ENCODE results near the gene AUP1. TPM values are rescaled to one million over a fixed set of nuclear protein-coding genes. Genes with fewer than 3 reads are reported as not detected.

Gene AUP1
- total RNA-seq, 4 donors from 2014 or later, result 111 to 207 (median 135) TPM

Other genes with a start within 250 kb of the AUP1 start
- gene SLC4A5, start 186.3 kb downstream of the AUP1 start, total RNA-seq, result 10 to 100 TPM in 1 of 4 donors, 1 to 10 TPM in 3; 4.2 to 22.9 (median 9.5) TPM
- gene DCTN1, start 149.4 kb downstream of the AUP1 start, total RNA-seq, result 100 to 1,000 TPM; 122 to 157 (median 140) TPM
- gene C2orf81, start 108.1 kb downstream of the AUP1 start, total RNA-seq, result 10 to 100 TPM in 1 of 4 donors, 1 to 10 TPM in 3; 4.5 to 14.4 (median 5.3) TPM
- 10 to 100 TPM in 3 of 4 donors, 1 to 10 TPM in 1; 9.6 to 25.2 (median 18.5) TPM for gene WDR54, start 108.0 kb downstream of the AUP1 start, total RNA-seq
- 10 to 100 TPM; 83.4 to 93.1 (median 87.1) TPM for gene RTKN, start 87.8 kb downstream of the AUP1 start, total RNA-seq
- 10 to 100 TPM; 15.1 to 40.6 (median 27.5) TPM for gene INO80B, start 74.6 kb downstream of the AUP1 start, total RNA-seq
- 10 to 100 TPM; 35.7 to 84.6 (median 69.0) TPM for gene WBP1, start 71.3 kb downstream of the AUP1 start, total RNA-seq
- gene MOGS, start 64.3 kb downstream of the AUP1 start, total RNA-seq, result 10 to 100 TPM; 30.2 to 52.5 (median 39.7) TPM
- 10 to 100 TPM; 15.9 to 86.1 (median 34.4) TPM for gene MRPL53, start 57.0 kb downstream of the AUP1 start, total RNA-seq
- 10 to 100 TPM; 34.7 to 53.1 (median 39.4) TPM for gene CCDC142, start 46.7 kb downstream of the AUP1 start, total RNA-seq
- 10 to 100 TPM; 14.6 to 43.3 (median 36.4) TPM for gene TTC31, start 46.6 kb downstream of the AUP1 start, total RNA-seq
- 1 to 10 TPM in 2 of 4 donors, under 1 TPM in 2; 0.20 to 4.4 (median 1.6) TPM for gene LBX2, start 30.1 kb downstream of the AUP1 start, total RNA-seq
- gene PCGF1, start 22.0 kb downstream of the AUP1 start, total RNA-seq, result 10 to 100 TPM in 3 of 4 donors, 1 to 10 TPM in 1; 9.6 to 32.0 (median 19.1) TPM
- gene TLX2, start 15.3 kb downstream of the AUP1 start, total RNA-seq, result not detected
- 1 to 10 TPM in 1 of 4 donors, not detected in 3; 6.9 TPM for gene DQX1, start 3.5 kb downstream of the AUP1 start, total RNA-seq
- gene HTRA2, start 227 bp upstream of the AUP1 start, total RNA-seq, result 10 to 100 TPM; 37.8 to 45.3 (median 42.5) TPM
- gene LOXL3, start 24.2 kb upstream of the AUP1 start, total RNA-seq, result 10 to 100 TPM in 3 of 4 donors, 1 to 10 TPM in 1; 5.0 to 16.2 (median 13.5) TPM
- 10 to 100 TPM; 22.2 to 34.2 (median 24.2) TPM for gene DOK1, start 25.0 kb upstream of the AUP1 start, total RNA-seq
- under 1 TPM in 1 of 4 donors, not detected in 3; 0.21 TPM for gene M1AP, start 118.6 kb upstream of the AUP1 start, total RNA-seq
- gene SEMA4F, start 124.5 kb upstream of the AUP1 start, total RNA-seq, result 10 to 100 TPM in 3 of 4 donors, 1 to 10 TPM in 1; 6.7 to 22.3 (median 11.2) TPM